ENCODE measurements around the gene TPK1. TPM values are rescaled to one million over a fixed set of nuclear protein-coding genes. Genes with fewer than 3 reads are reported as not detected.
A peak's percentile ranks its signal among the peaks of the same experiment; 100 is the strongest.

The TPK1 gene
- total and polyA plus RNA-seq, 2 of the 13 experiments (the other 11 are each of a cell fraction or from before 2014, with no cell fraction given) = 1.0 to 1.2 TPM

DNA sequence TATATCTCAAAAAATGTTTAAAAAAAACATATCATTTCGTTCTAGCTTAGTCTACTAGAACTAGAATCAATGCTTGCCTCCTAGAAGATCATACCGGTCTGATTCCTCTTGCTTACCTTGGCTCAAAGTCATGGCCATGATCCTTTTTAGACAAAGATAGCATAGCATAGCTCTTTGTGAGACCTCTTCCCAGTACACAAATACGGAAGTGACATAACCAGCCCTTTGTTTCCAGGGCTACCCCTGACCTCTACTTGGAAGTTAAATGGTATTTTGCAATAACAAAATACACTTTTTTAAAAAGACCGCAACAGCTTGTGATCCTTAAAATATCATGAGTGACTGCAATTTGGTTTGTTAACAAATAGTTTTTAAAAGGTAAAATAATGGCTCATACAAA is 301.7 kb downstream of the TPK1 start (continued):
- TF ChIP-seq NRL (CRISPR knock-in tag; IDR thresholded peaks at IDR 0.05; ENCODE audit: borderline replicate concordance) (no peak), ZNF441 (CRISPR knock-in tag; IDR thresholded peaks at IDR 0.05; ENCODE audit: borderline replicate concordance) (no peak), GTF3A (CRISPR knock-in tag; conservative IDR thresholded peaks at IDR 0.05) (no peak), NR3C1 (CRISPR knock-in tag; IDR thresholded peaks at IDR 0.05) (no peak), MATR3 (CRISPR knock-in tag; IDR thresholded peaks at IDR 0.05) (no peak), PPARG (CRISPR knock-in tag; conservative IDR thresholded peaks at IDR 0.05) (no peak), RARA (CRISPR knock-in tag; IDR thresholded peaks at IDR 0.05) (peak; percentile 46; the same call in 1 of the 2 replicates), ZMYM2 (CRISPR knock-in tag; IDR thresholded peaks at IDR 0.05) (no peak), TP53 (CRISPR knock-in tag; conservative IDR thresholded peaks at IDR 0.05) (no peak), ZEB1 (IDR thresholded peaks at IDR 0.05; ENCODE audit: insufficient replicate concordance, low read depth) (no peak), DBP (CRISPR knock-in tag; IDR thresholded peaks at IDR 0.05; ENCODE audit: not compliant biosample characterization) (no peak), NR2F6 (IDR thresholded peaks at IDR 0.05) (peak; percentile 35; the same call in 1 of the 2 replicates), NR2F6 (CRISPR knock-in tag; IDR thresholded peaks at IDR 0.05) (0 out of 2 replicates have a peak, but pooled peaks have one; percentile 39), ATM (IDR thresholded peaks at IDR 0.05; ENCODE audit: borderline replicate concordance) (no peak), MEIS1 (CRISPR knock-in tag; IDR thresholded peaks at IDR 0.05; ENCODE audit: borderline replicate concordance) (no peak), SOX6 (IDR thresholded peaks at IDR 0.05) (no peak), SOX6 (CRISPR knock-in tag; IDR thresholded peaks at IDR 0.05) (peak; percentile 69), SATB2 (CRISPR knock-in tag; IDR thresholded peaks at IDR 0.05) (no peak), ZNF180 (CRISPR knock-in tag; IDR thresholded peaks at IDR 0.05; ENCODE audit: borderline replicate concordance, low read depth) (no peak), NR2C2 (CRISPR knock-in tag; IDR thresholded peaks at IDR 0.05; ENCODE audit: borderline replicate concordance) (peak; percentile 53; the same call in 1 of the 2 replicates), BCL6 (CRISPR knock-in tag; IDR thresholded peaks at IDR 0.05) (peak; percentile 57; the same call in 1 of the 2 replicates), RFX1 (IDR thresholded peaks at IDR 0.05) (no peak), SIX1 (CRISPR knock-in tag; IDR thresholded peaks at IDR 0.05; ENCODE audit: borderline replicate concordance) (no peak), SOX13 (IDR thresholded peaks at IDR 0.05) (no peak), SOX13 (CRISPR knock-in tag; conservative IDR thresholded peaks at IDR 0.05 in 1 of 2, IDR thresholded peaks at IDR 0.05 in 1 of 2) (peak in 1 of 2 experiments; percentile 80; a peak in 2 of 4 replicates)
- TF ChIP-seq, protein P1, sequence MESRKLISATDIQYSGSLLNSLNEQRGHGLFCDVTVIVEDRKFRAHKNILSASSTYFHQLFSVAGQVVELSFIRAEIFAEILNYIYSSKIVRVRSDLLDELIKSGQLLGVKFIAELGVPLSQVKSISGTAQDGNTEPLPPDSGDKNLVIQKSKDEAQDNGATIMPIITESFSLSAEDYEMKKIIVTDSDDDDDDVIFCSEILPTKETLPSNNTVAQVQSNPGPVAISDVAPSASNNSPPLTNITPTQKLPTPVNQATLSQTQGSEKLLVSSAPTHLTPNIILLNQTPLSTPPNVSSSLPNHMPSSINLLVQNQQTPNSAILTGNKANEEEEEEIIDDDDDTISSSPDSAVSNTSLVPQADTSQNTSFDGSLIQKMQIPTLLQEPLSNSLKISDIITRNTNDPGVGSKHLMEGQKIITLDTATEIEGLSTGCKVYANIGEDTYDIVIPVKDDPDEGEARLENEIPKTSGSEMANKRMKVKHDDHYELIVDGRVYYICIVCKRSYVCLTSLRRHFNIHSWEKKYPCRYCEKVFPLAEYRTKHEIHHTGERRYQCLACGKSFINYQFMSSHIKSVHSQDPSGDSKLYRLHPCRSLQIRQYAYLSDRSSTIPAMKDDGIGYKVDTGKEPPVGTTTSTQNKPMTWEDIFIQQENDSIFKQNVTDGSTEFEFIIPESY (CRISPR knock-in tag; IDR thresholded peaks at IDR 0.05) = no peak

All from HepG2 (cell line).